Skeletal muscle tissue (tissue), 4 donors: ENCODE results near the gene EPB41L5. TPM values are rescaled to one million over a fixed set of nuclear protein-coding genes. Genes with fewer than 3 reads are reported as not detected.
"Not testable (repeated sequence)": the region's sequence is repeated elsewhere in the genome, so short reads cannot be mapped to it uniquely, and the experiment has no call there.

Experiments
- H3K27ac ChIP-seq: one replicate; pipeline ENCODE4 v1.7.0; 2013; ENCODE audit warnings: mild to moderate bottlenecking, low read depth, low read length, inconsistent platforms
- H3K27me3 ChIP-seq, 3 donors: one replicate each; pipeline ENCODE4 v1.7.0; 2013; ENCODE audit warnings: low read length in 3 of 3; ENCODE audit not compliant: control insufficient read depth in 3 of 3, insufficient read depth in 3 of 3
- H3K36me3 ChIP-seq, 3 donors: one replicate each; pipeline ENCODE4 v1.7.0; 2013; ENCODE audit warnings: low read length in 3 of 3; ENCODE audit not compliant: control insufficient read depth in 3 of 3, insufficient read depth in 3 of 3
- H3K4me1 ChIP-seq, 3 donors: one replicate each; pipeline ENCODE4 v1.7.0; 2013; ENCODE audit warnings: low read length in 3 of 3, mild to moderate bottlenecking in 3 of 3; ENCODE audit not compliant: control insufficient read depth in 3 of 3, insufficient read depth in 3 of 3
- H3K4me3 ChIP-seq, 3 donors: one replicate each; pipeline ENCODE4 v1.7.0; 2013; ENCODE audit warnings: low read length in 3 of 3
- H3K9ac ChIP-seq, 3 donors: one replicate each; pipeline ENCODE4 v1.7.0; 2013; ENCODE audit warnings: low read length in 3 of 3, mild to moderate bottlenecking in 3 of 3, moderate library complexity in 2 of 3, low read depth in 1 of 3
- H3K9me3 ChIP-seq, 3 donors: one replicate each; pipeline ENCODE4 v1.7.0; 2013; ENCODE audit warnings: low read length in 3 of 3; ENCODE audit not compliant: control insufficient read depth in 3 of 3
- total RNA-seq: library from RNA; depleted of rRNA; stranded (reverse); fragments of >200 nt; gene quantifications from one replicate; pipeline ENCODE4 v1.2.3, GENCODE V29; 2014
- donor health status: Osteomylitis.

EPB41L5 gene
- total RNA-seq, 1 donor from 2014 or later: 49.6 TPM

DNA sequence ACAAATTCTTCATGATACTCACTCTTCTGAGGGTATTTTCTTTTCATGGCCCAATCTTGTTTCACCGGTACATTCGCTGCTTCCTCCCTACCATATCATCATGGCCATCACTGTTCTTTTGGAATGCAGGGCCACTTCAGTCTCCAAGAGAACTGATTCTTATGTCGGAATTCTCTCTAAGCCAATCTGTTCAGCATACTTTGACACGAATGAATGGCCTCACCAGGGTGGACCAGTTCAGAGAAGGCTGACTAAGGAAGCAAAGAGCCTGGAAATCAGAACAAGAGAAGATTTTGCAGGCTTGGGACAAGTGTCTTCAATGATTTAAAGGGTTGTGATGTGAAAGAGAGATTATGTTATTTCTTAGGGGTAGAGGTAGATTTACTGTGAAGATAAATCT, 5.0 kb upstream of the EPB41L5 start:
- H3K27ac ChIP-seq: no peak overlapping the region
- H3K27me3 ChIP-seq: no peaks in the 10 kb centered on the region
- no peak overlapping the region for H3K4me3 ChIP-seq
- no peak overlapping the region for H3K9ac ChIP-seq
- peaks cover 4 to 7% (median 5%) of the 10 kb centered on the region in 3 donors for H3K4me1 ChIP-seq
- no peaks in the 10 kb centered on the region for H3K36me3 ChIP-seq
- H3K9me3 ChIP-seq: no peaks in the 10 kb centered on the region

GRCh38 chr2:120012363-120012762, 514 bp upstream of the EPB41L5 start:
- Histone ChIP-seq H3K27ac (peak overlapping the region; percentile 90), H3K4me3 (peak overlapping the region; percentile 77 to 86 (median 83)), H3K27me3 (no peaks in the 10 kb centered on the region), H3K9me3 (no peaks in the 10 kb centered on the region), H3K4me1 (peaks cover 5 to 15% (median 7%) of the 10 kb centered on the region in 3 donors), H3K36me3 (no peaks in the 10 kb centered on the region), H3K9ac (peak overlapping the region; percentile 69 to 92 (median 92))

GRCh38 chr2:120013597-120014223, 833 bp downstream of the EPB41L5 start:
- H3K4me1 ChIP-seq: peaks cover 5 to 15% (median 7%) of the 10 kb centered on the region in 3 donors
- no peaks in the 10 kb centered on the region for H3K27me3 ChIP-seq
- peak overlapping the region; percentile 90 for H3K27ac ChIP-seq
- H3K9me3 ChIP-seq: no peaks in the 10 kb centered on the region
- H3K4me3 ChIP-seq: peak overlapping the region; percentile 83 to 86 (median 85)
- H3K36me3 ChIP-seq: no peaks in the 10 kb centered on the region
- peak overlapping the region; percentile 92 for H3K9ac ChIP-seq

- Histone ChIP-seq H3K9me3 (no peaks in the 10 kb centered on the region), H3K27ac (peak overlapping the region; percentile 90), H3K4me1 (peaks cover 5 to 15% (median 7%) of the 10 kb centered on the region in 3 donors), H3K9ac (peak overlapping the region in 2 of 3 donors; percentile 37 to 92), H3K36me3 (peaks cover 0 to 4% (median 3%) of the 10 kb centered on the region in 3 donors), H3K27me3 (no peaks in the 10 kb centered on the region), H3K4me3 (peak overlapping the region; percentile 83 to 86 (median 85))
Observed at GRCh38 chr2:120014226-120014980, 1.5 kb downstream of the EPB41L5 start.

DNA sequence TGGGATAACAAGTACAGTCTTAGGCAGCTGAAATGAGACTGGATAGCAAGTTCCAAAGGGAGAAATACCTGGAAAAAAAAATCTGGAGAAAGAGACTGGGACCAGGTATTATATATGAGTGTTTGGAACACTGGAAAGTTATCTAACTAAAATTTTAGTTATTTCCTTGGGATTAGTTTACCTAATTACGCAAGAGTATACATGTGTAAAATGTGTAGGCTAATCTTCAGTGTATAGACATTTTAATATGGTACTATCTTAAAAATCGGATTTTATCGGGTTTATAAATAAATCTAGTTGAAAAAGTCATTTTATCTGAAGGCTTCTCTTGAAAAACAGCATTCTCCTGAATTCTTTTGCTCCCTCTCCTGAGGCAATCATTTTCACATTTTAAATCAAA, 3.9 kb downstream of the EPB41L5 start:
- Histone ChIP-seq H3K27ac (no peak overlapping the region), H3K27me3 (no peaks in the 10 kb centered on the region), H3K4me3 (no peak overlapping the region), H3K4me1 (peaks cover 5 to 15% (median 7%) of the 10 kb centered on the region in 3 donors), H3K9me3 (no peaks in the 10 kb centered on the region), H3K36me3 (peaks cover 0 to 6% (median 6%) of the 10 kb centered on the region in 3 donors), H3K9ac (no peak overlapping the region)

GRCh38 chr2:120017201-120017600, 4.3 kb downstream of the EPB41L5 start:
- H3K4me1 ChIP-seq: peaks cover 4 to 14% (median 4%) of the 10 kb centered on the region in 3 donors
- H3K36me3 ChIP-seq: peaks cover 0 to 6% (median 6%) of the 10 kb centered on the region in 3 donors
- H3K4me3 ChIP-seq: no peak overlapping the region
- no peaks in the 10 kb centered on the region for H3K27me3 ChIP-seq
- H3K9me3 ChIP-seq: no peaks in the 10 kb centered on the region
- no peak overlapping the region for H3K9ac ChIP-seq
- no peak overlapping the region for H3K27ac ChIP-seq

DNA sequence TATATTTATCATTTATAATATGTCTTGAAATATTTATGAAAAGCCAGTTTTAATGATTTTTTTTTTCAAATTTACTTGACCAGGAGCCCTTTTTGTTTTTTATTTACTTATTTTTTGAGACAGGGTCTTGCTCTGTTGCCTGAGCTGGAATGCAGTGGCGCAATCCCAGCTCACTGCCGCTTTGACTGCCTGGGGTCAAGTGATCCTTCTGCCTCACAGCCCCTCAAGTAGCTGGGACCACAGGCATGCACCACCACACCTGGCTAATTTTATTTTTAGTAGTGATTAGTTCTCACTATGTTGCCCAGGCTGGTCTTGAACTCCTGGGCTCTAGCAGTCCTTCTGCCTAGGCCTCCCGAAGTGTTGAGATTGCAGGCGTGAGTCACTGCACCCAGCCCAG, 5.7 kb downstream of the EPB41L5 start:
- no peak overlapping the region for H3K9ac ChIP-seq
- no peaks in the 10 kb centered on the region for H3K27me3 ChIP-seq
- H3K9me3 ChIP-seq: no peaks in the 10 kb centered on the region
- no peak overlapping the region for H3K27ac ChIP-seq
- no peak overlapping the region for H3K4me3 ChIP-seq
- peaks cover 0 to 6% (median 6%) of the 10 kb centered on the region in 3 donors for H3K36me3 ChIP-seq
- H3K4me1 ChIP-seq: peaks cover 0 to 11% (median 0%) of the 10 kb centered on the region in 3 donors

- Histone ChIP-seq H3K9me3 (no peaks in the 10 kb centered on the region), H3K27me3 (no peaks in the 10 kb centered on the region), H3K4me3 (no peak overlapping the region), H3K4me1 (no peaks in the 10 kb centered on the region), H3K27ac (no peak overlapping the region), H3K36me3 (peaks cover 0 to 6% (median 6%) of the 10 kb centered on the region in 3 donors), H3K9ac (no peak overlapping the region)
Observed at GRCh38 chr2:120020554-120020953, 7.7 kb downstream of the EPB41L5 start.

- not testable (repeated sequence) for H3K27me3 ChIP-seq, H3K4me1 ChIP-seq, H3K9ac ChIP-seq, H3K9me3 ChIP-seq, H3K36me3 ChIP-seq, H3K27ac ChIP-seq, H3K4me3 ChIP-seq
Observed at GRCh38 chr2:120022505-120022904, 9.6 kb downstream of the EPB41L5 start.

GRCh38 chr2:120026890-120027289, 14.0 kb downstream of the EPB41L5 start:
- H3K4me1 ChIP-seq: no peaks in the 10 kb centered on the region
- H3K9me3 ChIP-seq: no peaks in the 10 kb centered on the region
- no peak overlapping the region for H3K27ac ChIP-seq
- no peaks in the 10 kb centered on the region for H3K27me3 ChIP-seq
- no peaks in the 10 kb centered on the region for H3K36me3 ChIP-seq
- no peak overlapping the region for H3K4me3 ChIP-seq
- no peak overlapping the region for H3K9ac ChIP-seq
